Lung (tissue), 12 donors: ENCODE data around the gene CDHR4. TPM values are rescaled to one million over a fixed set of nuclear protein-coding genes. Genes with fewer than 3 reads are reported as not detected.

Experiments
- ATAC-seq: fragments of 200-7000 bp; cut with Tn5 transposase; one replicate; pipeline ENCODE4 v1.9.1; 2020; ENCODE audit warnings: moderate number of reproducible peaks; ENCODE audit not compliant: insufficient read depth, low FRiP score
- DNase-seq, 3 donors: peaks; one replicate each; pipeline ENCODE4 v3.0.0-alpha.2; 2013 to 2017
- H3K27ac ChIP-seq, 2 donors: one replicate each; pipeline ENCODE4 v1.5.1; 2013; ENCODE audit warnings: mild to moderate bottlenecking in 2 of 2, moderate library complexity in 2 of 2, control low read depth in 1 of 2, inconsistent platforms in 1 of 2, low read depth in 1 of 2, low read length in 1 of 2
- H3K27me3 ChIP-seq, 3 donors: one replicate each; pipeline ENCODE4 v1.5.1; 2013; ENCODE audit warnings: low read length in 2 of 3; ENCODE audit not compliant: control insufficient read depth in 3 of 3, insufficient read depth in 3 of 3
- H3K36me3 ChIP-seq, 4 donors: one replicate each; pipeline ENCODE4 v1.5.1; 2013; ENCODE audit warnings: low read length in 4 of 4, mild to moderate bottlenecking in 1 of 4, moderate library complexity in 1 of 4; ENCODE audit not compliant: control insufficient read depth in 4 of 4, insufficient read depth in 4 of 4
- H3K4me1 ChIP-seq, 5 donors: one replicate each; pipeline ENCODE4 v1.5.1; 2013; ENCODE audit warnings: low read length in 5 of 5, mild to moderate bottlenecking in 2 of 5, moderate library complexity in 1 of 5; ENCODE audit not compliant: control insufficient read depth in 5 of 5, insufficient read depth in 5 of 5
- H3K4me3 ChIP-seq: one replicate; pipeline ENCODE4 v1.5.1; 2013; ENCODE audit warnings: mild to moderate bottlenecking, control low read depth, moderate library complexity
- H3K9ac ChIP-seq, 2 donors: one replicate each; pipeline ENCODE4 v1.5.1; 2013; ENCODE audit warnings: low read length in 2 of 2, control low read depth in 1 of 2; ENCODE audit not compliant: insufficient read depth in 1 of 2
- H3K9me3 ChIP-seq, 4 donors: one replicate each; pipeline ENCODE4 v1.5.1; 2013; ENCODE audit warnings: low read length in 3 of 4, mild to moderate bottlenecking in 1 of 4, moderate library complexity in 1 of 4; ENCODE audit not compliant: control insufficient read depth in 4 of 4, insufficient read depth in 3 of 4
- CTCF ChIP-seq: IDR thresholded peaks from 2 replicates; pipeline ENCODE4 v1.5.1; 2012; ENCODE audit warnings: mild to moderate bottlenecking; ENCODE audit errors: control extremely low read depth, extremely low read depth
- WGBS, 2 donors: extraction: QIAGEN DNeasy Blood & Tissue Kit; methylation state at CpG; one replicate each; pipeline ENCODE4 v1.1.7; 2013; 5-methylcytosine and 5-hydroxymethylcytosine counted together
- polyA plus RNA-seq, 2 donors: library from polyadenylated mRNA; stranded (reverse); fragments of 200-250 nt; gene quantifications; one replicate each; pipeline ENCODE4 v1.2.1, GENCODE V29; 2013
- total RNA-seq, 2 donors: library from RNA; depleted of rRNA in 1 of 2; stranded (reverse); fragments of >200 nt in 1 of 2; gene quantifications; one replicate each; pipeline ENCODE4 v1.2.1, GENCODE V29; 2014 to 2021
- donor health status: control.
- donor health status: control.
- donor health status: Bipolar disorder and iron deficiency.
- donor health status: healthy.
- donor health status: DM: yes; HTN: yes; CAD: no.

The CDHR4 gene
- total and polyA plus RNA-seq, 4 donors = 6.3 to 27.0 (median 8.8) TPM

GRCh38 chr3:49840388-49840787, 40.7 kb upstream of the CDHR4 start:
- Histone ChIP-seq H3K9ac (peak overlapping the region in 1 of 2 donors; percentile 9), H3K4me3 (no peak overlapping the region), H3K27ac (no peak overlapping the region), H3K27me3 (no peaks in the 10 kb centered on the region), H3K9me3 (no peaks in the 10 kb centered on the region), H3K4me1 (peaks cover 0 to 19% (median 2%) of the 10 kb centered on the region in 5 donors), H3K36me3 (peaks cover 0 to 9% (median 0%) of the 10 kb centered on the region in 4 donors)
- 57 to 74% methylated on average over 2 of the region's 2 CpGs for WGBS, 2 donors
- no peak for ATAC-seq
- no peak for TF ChIP-seq CTCF
- peak in 1 of 3 donors; percentile 27 for DNase-seq

GRCh38 chr3:49839193-49839809, 39.6 kb upstream of the CDHR4 start:
- no peak overlapping the region for H3K4me3 ChIP-seq
- peaks cover 0 to 9% (median 1%) of the 10 kb centered on the region in 4 donors for H3K36me3 ChIP-seq
- peak; percentile 74 for ATAC-seq
- H3K9ac ChIP-seq = no peak overlapping the region
- TF ChIP-seq CTCF = peak; percentile 87
- DNase-seq = peak; percentile 85 to 92 (median 90)
- peaks cover 0 to 19% (median 2%) of the 10 kb centered on the region in 5 donors for H3K4me1 ChIP-seq
- 37 to 47% methylated on average over 6 of the region's 6 CpGs for WGBS, 2 donors
- H3K27ac ChIP-seq = no peak overlapping the region
- H3K9me3 ChIP-seq = no peaks in the 10 kb centered on the region
- no peaks in the 10 kb centered on the region for H3K27me3 ChIP-seq

- DNase-seq (no peak), ATAC-seq (no peak)
- no peak for TF ChIP-seq CTCF
- 46 to 73% methylated on average over 3 of the region's 3 CpGs for WGBS, 2 donors
- H3K36me3 ChIP-seq = peaks cover 0 to 6% (median 3%) of the 10 kb centered on the region in 4 donors
- no peak overlapping the region for H3K27ac ChIP-seq
- no peaks in the 10 kb centered on the region for H3K4me1 ChIP-seq
- H3K9ac ChIP-seq = no peak overlapping the region
- no peaks in the 10 kb centered on the region for H3K9me3 ChIP-seq
- no peaks in the 10 kb centered on the region for H3K27me3 ChIP-seq
- H3K4me3 ChIP-seq = no peak overlapping the region
These were observed 31.7 kb upstream of the CDHR4 start for GRCh38 chr3:49831341-49831740.
